GM23338 (cell line): ENCODE measurements around the gene NLGN3. TPM values are rescaled to one million over a fixed set of nuclear protein-coding genes. Genes with fewer than 3 reads are reported as not detected.

Source experiments
- ATAC-seq: fragments of 200-7000 bp; cut with Tn5 transposase; 3 replicates; pipeline ENCODE4 v1.9.1; 2020
- DNase-seq: peaks from one replicate; pipeline ENCODE4 v3.0.0-alpha.2; 2015; ENCODE audit warnings: low spot score
- H2AFZ ChIP-seq: fragments of 200-600 bp; sonication (generic); 2 replicates; pipeline ENCODE4 v1.8.0; 2016; ENCODE audit warnings: antibody characterized with exemption, mild to moderate bottlenecking, moderate library complexity
- H3F3A ChIP-seq: fragments of 200-600 bp; sonication (generic); replicated peaks from 2 replicates; pipeline ENCODE4 v1.8.0; 2017; ENCODE audit warnings: antibody characterized with exemption, mixed run types, low read depth
- H3K27ac ChIP-seq: fragments of 200-600 bp; sonication (generic); 2 replicates; pipeline ENCODE4 v1.6.1; 2016; ENCODE audit warnings: low read depth
- H3K27me3 ChIP-seq: fragments of 200-600 bp; sonication (generic); 2 replicates; pipeline ENCODE4 v1.8.0; 2016; ENCODE audit warnings: mild to moderate bottlenecking, mixed run types, moderate library complexity; ENCODE audit not compliant: insufficient read depth
- H3K36me3 ChIP-seq: fragments of 200-600 bp; sonication (generic); 2 replicates; pipeline ENCODE4 v1.8.0; 2016; ENCODE audit warnings: mild to moderate bottlenecking; ENCODE audit not compliant: insufficient read depth
- H3K4me1 ChIP-seq: fragments of 200-600 bp; sonication (generic); 2 replicates; pipeline ENCODE4 v1.8.0; 2016; ENCODE audit warnings: mild to moderate bottlenecking, moderate library complexity; ENCODE audit not compliant: insufficient read depth
- H3K4me2 ChIP-seq: fragments of 200-600 bp; sonication (generic); 2 replicates; pipeline ENCODE4 v1.7.1; 2017; ENCODE audit warnings: mixed run types
- H3K4me3 ChIP-seq: fragments of 200-600 bp; sonication (generic); 2 replicates; pipeline ENCODE4 v1.6.1; 2016; ENCODE audit warnings: mixed run types
- H3K79me2 ChIP-seq: fragments of 200-600 bp; sonication (generic); replicated peaks from 2 replicates; pipeline ENCODE4 v1.8.0; 2017; ENCODE audit warnings: mild to moderate bottlenecking; ENCODE audit not compliant: insufficient read depth
- H3K9me2 ChIP-seq: fragments of 200-600 bp; sonication (generic); 2 replicates; pipeline ENCODE4 v1.8.0; 2017; ENCODE audit not compliant: insufficient read depth
- H4K20me1 ChIP-seq: fragments of 200-600 bp; sonication (generic); replicated peaks from 2 replicates; pipeline ENCODE4 v1.8.0; 2017; ENCODE audit warnings: mild to moderate bottlenecking; ENCODE audit not compliant: insufficient read depth
- H3K27ac Mint-ChIP-seq: 2 replicates; pipeline ENCODE4 v1.8.0; 2020; ENCODE audit warnings: inconsistent platforms, mild to moderate bottlenecking, moderate library complexity, mixed read lengths
- H3K27me3 Mint-ChIP-seq: 3 replicates; pipeline ENCODE4 v1.8.0; 2022; ENCODE audit warnings: low read depth, mild to moderate bottlenecking, moderate library complexity, mixed read lengths, inconsistent platforms; ENCODE audit not compliant: insufficient read depth, poor library complexity
- H3K36me3 Mint-ChIP-seq: 3 replicates; pipeline ENCODE4 v1.8.0; 2021; ENCODE audit warnings: low read depth, mild to moderate bottlenecking, inconsistent platforms, moderate library complexity, mixed read lengths
- H3K4me1 Mint-ChIP-seq: 3 replicates; pipeline ENCODE4 v1.8.0; 2020; ENCODE audit warnings: mild to moderate bottlenecking, inconsistent platforms, mixed read lengths
- H3K4me3 Mint-ChIP-seq: 3 replicates; pipeline ENCODE4 v1.8.0; 2021; ENCODE audit warnings: moderate library complexity, mild to moderate bottlenecking, inconsistent platforms, mixed read lengths
- H3K9me3 Mint-ChIP-seq: 3 replicates; pipeline ENCODE4 v1.8.0; 2020; ENCODE audit warnings: moderate library complexity, mild to moderate bottlenecking, inconsistent platforms, mixed read lengths
- CREB1 ChIP-seq: fragments of 250-450 bp; sonication (Bioruptor Pico); IDR thresholded peaks from 2 replicates; pipeline ENCODE4 v1.5.0; 2020; ENCODE audit warnings: low read depth, mild to moderate bottlenecking, moderate library complexity
- EZH2phosphoT487 ChIP-seq: fragments of 200-600 bp; sonication (generic); IDR thresholded peaks from one replicate; pipeline ENCODE4 v1.8.1; 2018; ENCODE audit warnings: antibody characterized with exemption; ENCODE audit not compliant: unreplicated experiment
- JUNB ChIP-seq: IDR thresholded peaks from one replicate; pipeline ENCODE4 v1.6.1; 2016; ENCODE audit warnings: antibody characterized with exemption; ENCODE audit not compliant: unreplicated experiment
- NANOG ChIP-seq: IDR thresholded peaks from 2 replicates; pipeline ENCODE4 v1.6.1; 2016; ENCODE audit warnings: antibody characterized with exemption, borderline replicate concordance
- polyA plus RNA-seq: library from polyadenylated mRNA; unstranded; fragments of >200 nt; fragmentation: Nextera tagmentation; extraction: Ambion mirVana; gene quantifications from 2 replicates; pipeline ENCODE4 v1.2.1, GENCODE V29; 2016
- total RNA-seq: library from RNA; depleted of rRNA; stranded (reverse); fragments of >200 nt; shearing (Covaris generic); gene quantifications from 2 replicates; pipeline ENCODE4 v1.2.3, GENCODE V29; 2014
- TF ChIP-seq, protein P1 (sequence below): IDR thresholded peaks from 2 replicates; pipeline ENCODE4 v1.6.1; 2016; ENCODE audit warnings: antibody characterized with exemption
- TF ChIP-seq, protein P2 (sequence below), 2 experiments: fragments of 200-600 bp in 1 of 2; sonication (generic) in 1 of 2; conservative IDR thresholded peaks; 2 replicates each; pipeline versions ENCODE4 v1.5.1 to v1.6.1; 2016 to 2017; ENCODE audit warnings: antibody characterized with exemption in 2 of 2, low read depth in 2 of 2, mild to moderate bottlenecking in 2 of 2, moderate library complexity in 1 of 2
- TF ChIP-seq, protein P3 (sequence below): IDR thresholded peaks from one replicate; pipeline ENCODE4 v1.6.1; 2018; ENCODE audit warnings: antibody characterized with exemption; ENCODE audit not compliant: unreplicated experiment

Gene NLGN3
- total and polyA plus RNA-seq, 2 experiments from 2014 or later: 4.5 to 17.2 TPM

DNA sequence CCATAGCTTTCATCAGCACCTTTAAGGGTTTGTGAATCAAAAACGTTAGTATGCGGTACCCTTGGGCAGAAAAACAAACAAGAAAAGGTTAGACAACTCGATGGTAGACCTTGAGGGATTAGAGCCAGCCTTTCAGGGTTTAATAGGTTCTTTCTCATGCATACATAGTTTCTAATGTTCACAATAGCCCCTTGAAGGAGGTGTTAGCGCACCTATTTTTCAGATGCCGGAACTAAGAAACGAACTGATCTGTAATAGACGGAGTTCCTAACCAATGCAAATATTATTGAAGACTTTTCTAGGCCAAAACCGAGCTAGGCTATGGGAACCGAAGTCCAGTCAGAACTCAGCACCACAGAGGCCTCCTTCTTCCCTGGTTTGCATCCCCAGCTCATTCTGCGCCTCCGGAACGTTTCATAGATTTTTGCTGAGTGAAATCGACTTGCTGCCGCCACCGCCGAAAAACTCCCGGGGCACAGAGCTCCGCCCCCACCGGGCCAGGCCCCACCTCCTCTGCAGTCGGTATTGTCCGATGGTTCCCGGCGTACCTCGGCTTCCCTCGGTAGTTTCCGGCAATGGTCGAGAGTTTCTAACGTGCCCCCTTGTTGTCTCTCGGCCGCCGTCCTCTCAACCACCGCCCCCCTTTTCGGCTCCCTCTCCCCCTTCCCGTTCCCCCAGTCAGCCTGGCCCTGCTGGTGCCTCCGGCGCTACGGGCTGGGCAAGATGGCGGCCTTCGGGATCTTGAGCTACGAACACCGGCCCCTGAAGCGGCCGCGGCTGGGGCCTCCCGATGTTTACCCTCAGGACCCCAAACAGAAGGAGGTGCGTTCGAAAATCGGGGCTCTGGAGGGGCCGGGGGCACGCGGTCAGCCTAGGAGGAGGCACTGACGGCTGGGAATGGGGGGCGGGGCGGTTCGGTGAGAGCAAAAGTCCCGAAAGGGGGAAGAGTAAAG lies 26.3 kb upstream of the NLGN3 start, which contains the start of gene MED12:
Gene MED12 (plus strand): TSS at position 565 of the 953 bp plus-strand sequence. CDS start 159 bp downstream, at position 724.
- DNase-seq: peak; percentile 87
- Histone ChIP-seq H2AFZ (no peak within 1 kb of the TSS), H3K27me3 (peaks cover 30% of the 10 kb centered on the region), H3F3A (peaks cover 5% of the 10 kb centered on the region; the same call in 1 of the 2 replicates), H4K20me1 (0 out of 2 replicates have a peak, but pooled peaks cover 4% of the 10 kb centered on the region), H3K27ac (no peak within 1 kb of the TSS), H3K4me1 (0 out of 2 replicates have a peak, but pooled peaks cover 5% of the 10 kb centered on the region), H3K4me2 (peak within 1 kb of the TSS; percentile 82), H3K9me2 (no peaks in the 10 kb centered on the region), H3K79me2 (no peaks in the 10 kb centered on the region), H3K4me3 (peak within 1 kb of the TSS; percentile 70), H3K36me3 (no peaks in the 10 kb centered on the region)
- H3K4me3 Mint-ChIP-seq: peak within 1 kb of the TSS; percentile 78
- H3K9me3 Mint-ChIP-seq: no peaks in the 10 kb centered on the region
- H3K4me1 Mint-ChIP-seq: no peaks in the 10 kb centered on the region; the same call in 2 of the 3 replicates
- H3K36me3 Mint-ChIP-seq: peaks cover 36% of the 10 kb centered on the region
- H3K27ac Mint-ChIP-seq: no peak within 1 kb of the TSS; the same call in 1 of the 2 replicates
- no peaks in the 10 kb centered on the region for H3K27me3 Mint-ChIP-seq
- peak; percentile 43; the same call in 1 of the 2 replicates for TF ChIP-seq NANOG
- TF ChIP-seq CREB1 (CRISPR knock-in tag): no peak
- peak; percentile 91 for ATAC-seq

DNA sequence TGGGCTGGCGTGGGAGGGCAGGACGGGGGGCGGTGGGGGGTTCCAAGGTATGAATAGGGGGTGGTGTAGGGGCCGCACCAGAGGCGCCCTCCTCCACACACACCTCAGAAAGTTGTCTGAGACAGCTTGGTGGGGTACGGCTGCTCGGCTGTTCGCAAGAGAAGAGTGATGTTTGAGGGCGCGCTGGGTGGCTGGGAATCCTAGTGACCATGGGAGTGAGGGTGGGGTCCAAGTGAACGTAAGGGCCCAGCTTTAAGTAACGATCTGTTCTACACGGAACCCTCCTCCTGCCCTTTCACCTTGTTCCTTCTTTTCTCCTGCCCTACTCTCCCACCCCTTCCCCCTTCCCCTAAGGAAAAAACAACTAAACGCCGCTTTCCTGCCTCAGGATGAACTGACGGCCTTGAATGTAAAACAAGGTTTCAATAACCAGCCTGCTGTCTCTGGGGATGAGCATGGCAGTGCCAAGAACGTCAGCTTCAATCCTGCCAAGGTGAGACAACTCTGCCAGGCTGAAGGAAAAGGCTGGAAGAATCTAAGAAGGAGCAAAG lies 25.6 kb upstream of the NLGN3 start:
- Histone ChIP-seq H3K4me1 (0 out of 2 replicates have a peak, but pooled peaks cover 5% of the 10 kb centered on the region), H4K20me1 (0 out of 2 replicates have a peak, but pooled peaks cover 4% of the 10 kb centered on the region), H3K79me2 (no peaks in the 10 kb centered on the region), H3K4me2 (peak overlapping the region; percentile 82), H3F3A (peaks cover 5% of the 10 kb centered on the region; the same call in 1 of the 2 replicates), H3K9me2 (no peaks in the 10 kb centered on the region), H3K27me3 (peaks cover 23% of the 10 kb centered on the region), H3K27ac (no peak overlapping the region), H3K4me3 (peak overlapping the region; percentile 70), H2AFZ (no peak overlapping the region), H3K36me3 (no peaks in the 10 kb centered on the region)
- Mint-ChIP-seq H3K9me3 (no peaks in the 10 kb centered on the region), H3K4me1 (no peaks in the 10 kb centered on the region; the same call in 2 of the 3 replicates), H3K36me3 (peaks cover 43% of the 10 kb centered on the region), H3K4me3 (peak overlapping the region; percentile 78), H3K27me3 (no peaks in the 10 kb centered on the region), H3K27ac (no peak overlapping the region)
- ATAC-seq (peak; percentile 35), DNase-seq (no peak)
- TF ChIP-seq, protein P1, sequence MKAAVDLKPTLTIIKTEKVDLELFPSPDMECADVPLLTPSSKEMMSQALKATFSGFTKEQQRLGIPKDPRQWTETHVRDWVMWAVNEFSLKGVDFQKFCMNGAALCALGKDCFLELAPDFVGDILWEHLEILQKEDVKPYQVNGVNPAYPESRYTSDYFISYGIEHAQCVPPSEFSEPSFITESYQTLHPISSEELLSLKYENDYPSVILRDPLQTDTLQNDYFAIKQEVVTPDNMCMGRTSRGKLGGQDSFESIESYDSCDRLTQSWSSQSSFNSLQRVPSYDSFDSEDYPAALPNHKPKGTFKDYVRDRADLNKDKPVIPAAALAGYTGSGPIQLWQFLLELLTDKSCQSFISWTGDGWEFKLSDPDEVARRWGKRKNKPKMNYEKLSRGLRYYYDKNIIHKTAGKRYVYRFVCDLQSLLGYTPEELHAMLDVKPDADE: no peak
- TF ChIP-seq, protein P2, sequence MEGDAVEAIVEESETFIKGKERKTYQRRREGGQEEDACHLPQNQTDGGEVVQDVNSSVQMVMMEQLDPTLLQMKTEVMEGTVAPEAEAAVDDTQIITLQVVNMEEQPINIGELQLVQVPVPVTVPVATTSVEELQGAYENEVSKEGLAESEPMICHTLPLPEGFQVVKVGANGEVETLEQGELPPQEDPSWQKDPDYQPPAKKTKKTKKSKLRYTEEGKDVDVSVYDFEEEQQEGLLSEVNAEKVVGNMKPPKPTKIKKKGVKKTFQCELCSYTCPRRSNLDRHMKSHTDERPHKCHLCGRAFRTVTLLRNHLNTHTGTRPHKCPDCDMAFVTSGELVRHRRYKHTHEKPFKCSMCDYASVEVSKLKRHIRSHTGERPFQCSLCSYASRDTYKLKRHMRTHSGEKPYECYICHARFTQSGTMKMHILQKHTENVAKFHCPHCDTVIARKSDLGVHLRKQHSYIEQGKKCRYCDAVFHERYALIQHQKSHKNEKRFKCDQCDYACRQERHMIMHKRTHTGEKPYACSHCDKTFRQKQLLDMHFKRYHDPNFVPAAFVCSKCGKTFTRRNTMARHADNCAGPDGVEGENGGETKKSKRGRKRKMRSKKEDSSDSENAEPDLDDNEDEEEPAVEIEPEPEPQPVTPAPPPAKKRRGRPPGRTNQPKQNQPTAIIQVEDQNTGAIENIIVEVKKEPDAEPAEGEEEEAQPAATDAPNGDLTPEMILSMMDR (conservative IDR thresholded peaks at IDR 0.05; ENCODE audit: low read depth in 2 of 2): no peak
- TF ChIP-seq, protein P3, sequence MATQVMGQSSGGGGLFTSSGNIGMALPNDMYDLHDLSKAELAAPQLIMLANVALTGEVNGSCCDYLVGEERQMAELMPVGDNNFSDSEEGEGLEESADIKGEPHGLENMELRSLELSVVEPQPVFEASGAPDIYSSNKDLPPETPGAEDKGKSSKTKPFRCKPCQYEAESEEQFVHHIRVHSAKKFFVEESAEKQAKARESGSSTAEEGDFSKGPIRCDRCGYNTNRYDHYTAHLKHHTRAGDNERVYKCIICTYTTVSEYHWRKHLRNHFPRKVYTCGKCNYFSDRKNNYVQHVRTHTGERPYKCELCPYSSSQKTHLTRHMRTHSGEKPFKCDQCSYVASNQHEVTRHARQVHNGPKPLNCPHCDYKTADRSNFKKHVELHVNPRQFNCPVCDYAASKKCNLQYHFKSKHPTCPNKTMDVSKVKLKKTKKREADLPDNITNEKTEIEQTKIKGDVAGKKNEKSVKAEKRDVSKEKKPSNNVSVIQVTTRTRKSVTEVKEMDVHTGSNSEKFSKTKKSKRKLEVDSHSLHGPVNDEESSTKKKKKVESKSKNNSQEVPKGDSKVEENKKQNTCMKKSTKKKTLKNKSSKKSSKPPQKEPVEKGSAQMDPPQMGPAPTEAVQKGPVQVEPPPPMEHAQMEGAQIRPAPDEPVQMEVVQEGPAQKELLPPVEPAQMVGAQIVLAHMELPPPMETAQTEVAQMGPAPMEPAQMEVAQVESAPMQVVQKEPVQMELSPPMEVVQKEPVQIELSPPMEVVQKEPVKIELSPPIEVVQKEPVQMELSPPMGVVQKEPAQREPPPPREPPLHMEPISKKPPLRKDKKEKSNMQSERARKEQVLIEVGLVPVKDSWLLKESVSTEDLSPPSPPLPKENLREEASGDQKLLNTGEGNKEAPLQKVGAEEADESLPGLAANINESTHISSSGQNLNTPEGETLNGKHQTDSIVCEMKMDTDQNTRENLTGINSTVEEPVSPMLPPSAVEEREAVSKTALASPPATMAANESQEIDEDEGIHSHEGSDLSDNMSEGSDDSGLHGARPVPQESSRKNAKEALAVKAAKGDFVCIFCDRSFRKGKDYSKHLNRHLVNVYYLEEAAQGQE: no peak
- TF ChIP-seq EZH2phosphoT487: no peak
- no peak for TF ChIP-seq JUNB
